Activated CD8-positive, alpha-beta memory T cell treated with anti-CD3 and anti-CD28 coated beads, Interleukin-2, amount 50 U/mL, for 1 hour (primary cell): ENCODE data around the gene PBX4.
A peak's percentile ranks its signal among the peaks of the same experiment; 100 is the strongest.

Experiments used
- DNase-seq: peaks from one replicate; pipeline ENCODE4 v3.0.0-alpha.2; 2020; ENCODE audit errors: extremely low read depth

The PBX4 gene

GRCh38 chr19:19649155-19649554 lies 30.7 kb upstream of the PBX4 start:
- no peak for DNase-seq

- DNase-seq, result no peak
Observed at GRCh38 chr19:19647037-19647835, 28.7 kb upstream of the PBX4 start.

GRCh38 chr19:19645233-19645870 lies 26.9 kb upstream of the PBX4 start:
- DNase-seq, result no peak

- no peak for DNase-seq
Observed at GRCh38 chr19:19644054-19644388, 25.5 kb upstream of the PBX4 start.

GRCh38 chr19:19643158-19644053 lies 24.9 kb upstream of the PBX4 start, which contains the start of gene GMIP:
Gene GMIP, minus strand, starts transcription at chr19:19643657. Its CDS starts 128 bp downstream, at chr19:19643529.
- peak; percentile 64 for DNase-seq

GRCh38 chr19:19642506-19643157 lies 24.1 kb upstream of the PBX4 start:
- DNase-seq, result no peak

GRCh38 chr19:19637523-19638251 lies 19.2 kb upstream of the PBX4 start:
- no peak for DNase-seq

- DNase-seq, result no peak
Observed at GRCh38 chr19:19637186-19637522, 18.7 kb upstream of the PBX4 start.

GRCh38 chr19:19636573-19637185 lies 18.2 kb upstream of the PBX4 start:
- DNase-seq, result no peak

- DNase-seq, result no peak
Observed at GRCh38 chr19:19635313-19635702, 16.8 kb upstream of the PBX4 start.

- DNase-seq, result no peak
Observed at GRCh38 chr19:19634516-19635312, 16.2 kb upstream of the PBX4 start.

GRCh38 chr19:19633711-19634515 lies 15.4 kb upstream of the PBX4 start:
- DNase-seq, result no peak

GRCh38 chr19:19632661-19633060 lies 14.2 kb upstream of the PBX4 start:
- DNase-seq, result no peak

- no peak for DNase-seq
Observed at GRCh38 chr19:19631346-19631745, 12.9 kb upstream of the PBX4 start.

GRCh38 chr19:19630426-19630825 lies 11.9 kb upstream of the PBX4 start:
- DNase-seq, result no peak

GRCh38 chr19:19630062-19630414 lies 11.6 kb upstream of the PBX4 start:
- DNase-seq, result no peak

- DNase-seq, result no peak
Observed at GRCh38 chr19:19628501-19629134, 10.1 kb upstream of the PBX4 start.

- DNase-seq, result no peak
Observed at GRCh38 chr19:19627621-19628500, 9.4 kb upstream of the PBX4 start, which contains the start of gene LPAR2. Gene LPAR2, minus strand, starts transcription at chr19:19628220. Its CDS starts 945 bp downstream, at chr19:19627275.
